H1 (cell line): ENCODE data around the gene RBP3. TPM values are rescaled to one million over a fixed set of nuclear protein-coding genes. Genes with fewer than 3 reads are reported as not detected.

ENCODE experiments used
- CTCF ChIA-PET: fragments of 300-600 bp; sonication (Branson Sonifier 250); formaldehyde crosslinking; loops from one replicate; lab custom pipeline; 2021; ENCODE audit not compliant: partially characterized antibody; lab: Charles Lee
- POLR2A ChIA-PET: fragments of 300-600 bp; sonication (Branson Sonifier 250); formaldehyde crosslinking; loops from one replicate; lab custom pipeline; 2021; ENCODE audit warnings: inconsistent platforms; ENCODE audit not compliant: partially characterized antibody; lab: Charles Lee
- DNase-seq, 2 experiments: peaks; one replicate each; pipeline versions ENCODE4 v3.0.0 to v3.0.0-alpha.2; 2010 to 2022; ENCODE audit warnings: low spot score in 2 of 2, low read depth in 1 of 2, mixed read lengths in 1 of 2
- FAIRE-seq: peaks from 2 replicates; lab custom pipeline; 2011; peaks lifted over from hg19 to GRCh38; lab: Jason Lieb, UNC
- H2AFZ ChIP-seq: 2 replicates; pipeline ENCODE4 v1.8.1; 2012; ENCODE audit warnings: low read length, inconsistent platforms
- H2AK5ac ChIP-seq: 2 replicates; pipeline ENCODE4 v1.6.1; 2013; ENCODE audit warnings: low read depth, low read length
- H2BK120ac ChIP-seq: replicated peaks from 2 replicates; pipeline ENCODE3; 2013; ENCODE audit warnings: low read depth, low read length, inconsistent platforms
- H2BK12ac ChIP-seq: 2 replicates; pipeline ENCODE4 v1.6.1; 2013; ENCODE audit warnings: low read depth, low read length
- H2BK15ac ChIP-seq: 2 replicates; pipeline ENCODE4 v1.6.1; 2013; ENCODE audit warnings: low read length
- H2BK20ac ChIP-seq: 2 replicates; pipeline ENCODE4 v1.6.1; 2013; ENCODE audit warnings: low read length
- H2BK5ac ChIP-seq: 2 replicates; pipeline ENCODE4 v1.6.1; 2013; ENCODE audit warnings: low read depth, low read length
- H3K14ac ChIP-seq: 2 replicates; pipeline ENCODE4 v1.6.1; 2013; ENCODE audit warnings: inconsistent platforms; ENCODE audit not compliant: insufficient read length
- H3K18ac ChIP-seq: 2 replicates; pipeline ENCODE4 v1.6.1; 2013; ENCODE audit warnings: low read length; ENCODE audit errors: extremely low read depth
- H3K23ac ChIP-seq: 2 replicates; pipeline ENCODE4 v1.6.1; 2013; ENCODE audit warnings: inconsistent platforms; ENCODE audit not compliant: insufficient read length
- H3K23me2 ChIP-seq: 2 replicates; pipeline ENCODE4 v1.6.1; 2013; ENCODE audit warnings: low read depth, low read length
- H3K27ac ChIP-seq: 2 replicates; pipeline ENCODE4 v1.6.1; 2011; ENCODE audit warnings: low read depth, low read length, inconsistent platforms
- H3K27me3 ChIP-seq, 4 experiments: replicated peaks in 1 of 4; 1 replicate in 1 of 4; 2 replicates in 3 of 4; pipeline versions ENCODE4 v1.6.1 to v1.8.1; 2011 to 2013; ENCODE audit warnings: low read length in 3 of 4, mild to moderate bottlenecking in 3 of 4, inconsistent platforms in 2 of 4, mixed read lengths in 2 of 4, moderate library complexity in 1 of 4; ENCODE audit not compliant: control insufficient read depth in 3 of 4, insufficient read depth in 3 of 4; ENCODE audit errors: extremely low read depth in 1 of 4
- H3K36me3 ChIP-seq, 4 experiments: 2 replicates each; pipeline versions ENCODE4 v1.6.1 to v1.8.1; 2011 to 2013; ENCODE audit warnings: mild to moderate bottlenecking in 4 of 4, low read length in 3 of 4, moderate library complexity in 2 of 4, control low read depth in 1 of 4, inconsistent platforms in 1 of 4; ENCODE audit not compliant: insufficient read depth in 4 of 4, control insufficient read depth in 2 of 4
- H3K4ac ChIP-seq: replicated peaks from 2 replicates; pipeline ENCODE3; 2013; ENCODE audit warnings: low read length, low read depth, mixed read lengths, inconsistent platforms; ENCODE audit not compliant: insufficient read length
- H3K4me1 ChIP-seq, 4 experiments: replicated peaks in 1 of 4; 1 replicate in 1 of 4; 2 replicates in 3 of 4; pipeline versions ENCODE4 v1.6.1 to v1.8.1; 2011 to 2013; ENCODE audit warnings: low read length in 3 of 4, inconsistent platforms in 2 of 4, mixed read lengths in 1 of 4; ENCODE audit not compliant: insufficient read depth in 4 of 4, control insufficient read depth in 3 of 4
- H3K4me2 ChIP-seq, 2 experiments: 2 replicates each; pipeline versions ENCODE4 v1.6.1 to v1.8.1; 2011 to 2013; ENCODE audit warnings: low read depth in 2 of 2, low read length in 2 of 2, control low read depth in 1 of 2, inconsistent platforms in 1 of 2, mild to moderate bottlenecking in 1 of 2; ENCODE audit not compliant: insufficient read depth in 1 of 2
- H3K4me3 ChIP-seq, 4 experiments: fragments of 200-600, 300-600 bp in 1 of 4; sonication (generic), shearing (Covaris generic), sonication (Bioruptor Twin) in 1 of 4; 2 replicates each; pipeline versions ENCODE4 v1.5.1 to v1.8.1; 2011 to 2016; ENCODE audit warnings: low read length in 4 of 4, low read depth in 3 of 4, control low read depth in 2 of 4, inconsistent platforms in 2 of 4, mild to moderate bottlenecking in 2 of 4, mixed read lengths in 1 of 4, moderate library complexity in 1 of 4; ENCODE audit not compliant: insufficient read depth in 2 of 4; ENCODE audit errors: extremely low read depth in 1 of 4
- H3K56ac ChIP-seq: replicated peaks from 2 replicates; pipeline ENCODE3; 2013; ENCODE audit warnings: low read depth, mild to moderate bottlenecking, mixed read lengths, low read length, inconsistent platforms; ENCODE audit not compliant: insufficient read length
- H3K79me1 ChIP-seq: 2 replicates; pipeline ENCODE4 v1.6.1; 2013; ENCODE audit warnings: low read depth, low read length, control low read depth
- H3K79me2 ChIP-seq, 2 experiments: 2 replicates each; pipeline versions ENCODE4 v1.6.1 to v1.8.1; 2012 to 2013; ENCODE audit warnings: low read length in 2 of 2, mild to moderate bottlenecking in 2 of 2, inconsistent platforms in 1 of 2; ENCODE audit not compliant: insufficient read depth in 2 of 2, control insufficient read depth in 1 of 2
- H3K9ac ChIP-seq, 4 experiments: replicated peaks in 1 of 4; 1 replicate in 1 of 4; 2 replicates in 3 of 4; pipeline versions ENCODE4 v1.6.1 to v1.8.1; 2011 to 2013; ENCODE audit warnings: low read depth in 3 of 4, low read length in 3 of 4, control low read depth in 2 of 4, mild to moderate bottlenecking in 2 of 4, moderate library complexity in 2 of 4, inconsistent platforms in 1 of 4; ENCODE audit errors: extremely low read depth in 1 of 4
- H3K9me3 ChIP-seq, 2 experiments: 2 replicates each; pipeline versions ENCODE4 v1.6.1 to v1.8.1; 2012 to 2013; ENCODE audit warnings: mild to moderate bottlenecking in 2 of 2, moderate library complexity in 2 of 2, control low read depth in 1 of 2, inconsistent platforms in 1 of 2, low read depth in 1 of 2, low read length in 1 of 2, mixed read lengths in 1 of 2; ENCODE audit not compliant: insufficient read depth in 2 of 2
- H4K20me1 ChIP-seq, 2 experiments: replicated peaks in 1 of 2; 2 replicates each; pipeline versions ENCODE3 to v1.8.1; 2011 to 2013; ENCODE audit warnings: inconsistent platforms in 2 of 2, low read length in 2 of 2, mild to moderate bottlenecking in 1 of 2; ENCODE audit not compliant: insufficient read depth in 2 of 2, control insufficient read depth in 1 of 2
- H4K5ac ChIP-seq: 2 replicates; pipeline ENCODE4 v1.6.1; 2013; ENCODE audit warnings: low read length, low read depth, mixed read lengths, inconsistent platforms; ENCODE audit not compliant: insufficient read length
- H4K8ac ChIP-seq: 2 replicates; pipeline ENCODE4 v1.8.0; 2013; ENCODE audit warnings: mild to moderate bottlenecking, moderate library complexity, low read length, inconsistent platforms; ENCODE audit not compliant: insufficient read depth; ENCODE audit errors: extremely low read depth
- H4K91ac ChIP-seq: replicated peaks from 2 replicates; pipeline ENCODE3; 2013; ENCODE audit warnings: low read length, mixed read lengths, inconsistent platforms; ENCODE audit not compliant: insufficient read length
- ASH2L ChIP-seq: fragments of 200-600, 300-600 bp; sonication (generic); IDR thresholded peaks from one replicate; pipeline ENCODE4 v1.7.1; 2017; ENCODE audit warnings: low read length
- BRCA1 ChIP-seq: IDR thresholded peaks from 2 replicates; pipeline ENCODE4 v1.6.1; 2012; ENCODE audit warnings: low read depth, low read length, improper control_type of control experiment
- CHD2 ChIP-seq: IDR thresholded peaks from 2 replicates; pipeline ENCODE4 v1.6.1; 2012; ENCODE audit warnings: low read length, improper control_type of control experiment
- CREB1 ChIP-seq: IDR thresholded peaks from 2 replicates; pipeline ENCODE4 v1.6.1; 2012; ENCODE audit warnings: inconsistent platforms
- EP300 ChIP-seq, 2 experiments: IDR thresholded peaks; 1 replicate in 1 of 2; 2 replicates in 1 of 2; pipeline ENCODE4 v1.6.1; 2011 to 2012; ENCODE audit warnings: low read depth in 2 of 2, low read length in 2 of 2, mild to moderate bottlenecking in 2 of 2, borderline replicate concordance in 1 of 2, inconsistent platforms in 1 of 2, moderate library complexity in 1 of 2
- GABPA ChIP-seq: IDR thresholded peaks from 2 replicates; pipeline ENCODE4 v1.6.1; 2011; ENCODE audit warnings: mild to moderate bottlenecking, low read length, moderate library complexity, borderline replicate concordance; ENCODE audit not compliant: insufficient read depth
- HDAC2 ChIP-seq, 2 experiments: fragments of 300-600 bp in 1 of 2; sonication (generic) in 1 of 2; IDR thresholded peaks; 2 replicates each; pipeline ENCODE4 v1.6.1; 2011 to 2012; ENCODE audit warnings: low read depth in 2 of 2, low read length in 2 of 2, mild to moderate bottlenecking in 2 of 2, moderate library complexity in 2 of 2, borderline replicate concordance in 1 of 2, inconsistent platforms in 1 of 2
- KDM5A ChIP-seq: fragments of 200-600 bp; IDR thresholded peaks from 2 replicates; pipeline ENCODE4 v1.7.1; 2012; ENCODE audit warnings: mild to moderate bottlenecking, low read length, inconsistent platforms, mixed read lengths
- POU5F1 ChIP-seq: IDR thresholded peaks from 2 replicates; pipeline ENCODE4 v1.6.1; 2011; ENCODE audit warnings: low read depth, mild to moderate bottlenecking, low read length, moderate library complexity
- RFX5 ChIP-seq: IDR thresholded peaks from 2 replicates; pipeline ENCODE4 v1.6.1; 2011; ENCODE audit warnings: low read depth, low read length, improper control_type of control experiment, borderline replicate concordance
- SIX5 ChIP-seq: IDR thresholded peaks from 2 replicates; pipeline ENCODE4 v1.6.1; 2011; ENCODE audit warnings: mild to moderate bottlenecking, low read depth, low read length
- WGBS, 2 experiments: shearing (Covaris generic) in 1 of 2; methylation state at CpG; one replicate each; pipeline versions ENCODE4 v1.1.6 to v1.1.7; 2013 to 2015; ENCODE audit warnings: low lambda C conversion rate in 2 of 2, mixed read lengths in 2 of 2, inconsistent platforms in 1 of 2, low coverage in 1 of 2, missing lambda C conversion rate in 1 of 2; ENCODE audit not compliant: insufficient replicate concordance in 2 of 2, insufficient coverage in 1 of 2, insufficient read length in 1 of 2; ENCODE audit errors: extremely low coverage in 1 of 2, missing lambda C conversion rate in 1 of 2; 5-methylcytosine and 5-hydroxymethylcytosine counted together
- polyA plus RNA-seq, 7 experiments: library from polyadenylated mRNA; depleted of rRNA in 3 of 7; stranded (reverse) in 5 of 7; unstranded in 2 of 7; fragments of >200 nt in 5 of 7; fragments of 200-250 nt in 2 of 7; gene quantifications; 1 replicate in 5 of 7; 2 replicates in 1 of 7; 4 replicates in 1 of 7; pipeline versions ENCODE4 v1.2.1 to v1.2.3, GENCODE V29; 2011 to 2013; ENCODE audit warnings: missing spikeins in 2 of 7, mixed read lengths in 2 of 7
- total RNA-seq: library from RNA; stranded (reverse); fragmentation: NEBNext Ultra II Directional; extraction: Animal tissue kit (Norgen Biotek cat#: 25700); gene quantifications from 2 replicates; pipeline ENCODE4 v1.2.1, GENCODE V29; 2021
- TF ChIP-seq, protein P1 (sequence below): IDR thresholded peaks from 2 replicates; pipeline ENCODE4 v1.6.1; 2012; ENCODE audit warnings: low read length, inconsistent platforms
- TF ChIP-seq, protein P2 (sequence below): IDR thresholded peaks from 2 replicates; pipeline ENCODE4 v1.6.1; 2012; ENCODE audit warnings: inconsistent platforms

Gene RBP3
- total and polyA plus RNA-seq, 2 of the 8 experiments (the other 6 are each of a cell fraction or from before 2014, with no cell fraction given) = not detected

DNA sequence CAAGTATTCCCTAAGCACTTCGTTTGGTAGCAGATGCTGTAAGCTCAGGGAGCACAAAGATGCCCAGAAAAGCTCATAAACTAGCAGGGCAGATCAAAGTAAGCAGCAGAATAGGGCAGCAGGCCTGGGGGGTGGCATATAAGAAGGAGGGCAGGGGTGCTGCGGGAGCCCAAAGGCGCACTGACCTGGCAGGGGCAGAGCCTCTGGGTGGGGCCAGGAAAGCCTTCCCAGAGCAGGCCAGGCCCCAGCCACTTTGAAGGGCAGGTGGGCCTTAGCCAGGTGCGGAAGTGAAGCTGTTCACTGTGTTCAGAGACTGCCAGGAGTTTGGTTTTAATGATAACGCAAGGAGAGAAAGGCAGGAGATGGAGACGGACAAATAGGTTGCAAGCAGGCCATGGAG lies 44.3 kb upstream of the RBP3 start:
- ChIA-PET CTCF (interaction anchor here (0.7 to 3.3 kb wide), 7 partner anchors 9 to 311 kb away, joined by 3 to 17 read pairs (median 4); no protein-coding TSS in a partner anchor), POLR2A (no interaction called here)
- no peak overlapping the region for H4K8ac ChIP-seq
- H2BK120ac ChIP-seq = no peak overlapping the region
- H3K9ac ChIP-seq = no peak overlapping the region
- no peaks in the 10 kb centered on the region for H3K79me2 ChIP-seq
- no peak overlapping the region for H4K5ac ChIP-seq
- H3K27me3 ChIP-seq = peaks cover 4 to 39% (median 31%) of the 10 kb centered on the region in 4 experiments
- WGBS, 2 experiments = 81% methylated on average over 6 of the region's 6 CpGs; no CpG with 5 or more reads in 1 of the 2 experiments
- TF ChIP-seq RFX5 = no peak
- TF ChIP-seq CHD2 = no peak
- no peak for TF ChIP-seq HDAC2 (IDR thresholded peaks at IDR 0.05; ENCODE audit: borderline replicate concordance in 1 of 2, low read depth in 2 of 2, low read length in 2 of 2)
- TF ChIP-seq, protein P1, sequence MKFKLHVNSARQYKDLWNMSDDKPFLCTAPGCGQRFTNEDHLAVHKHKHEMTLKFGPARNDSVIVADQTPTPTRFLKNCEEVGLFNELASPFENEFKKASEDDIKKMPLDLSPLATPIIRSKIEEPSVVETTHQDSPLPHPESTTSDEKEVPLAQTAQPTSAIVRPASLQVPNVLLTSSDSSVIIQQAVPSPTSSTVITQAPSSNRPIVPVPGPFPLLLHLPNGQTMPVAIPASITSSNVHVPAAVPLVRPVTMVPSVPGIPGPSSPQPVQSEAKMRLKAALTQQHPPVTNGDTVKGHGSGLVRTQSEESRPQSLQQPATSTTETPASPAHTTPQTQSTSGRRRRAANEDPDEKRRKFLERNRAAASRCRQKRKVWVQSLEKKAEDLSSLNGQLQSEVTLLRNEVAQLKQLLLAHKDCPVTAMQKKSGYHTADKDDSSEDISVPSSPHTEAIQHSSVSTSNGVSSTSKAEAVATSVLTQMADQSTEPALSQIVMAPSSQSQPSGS = no peak
- no peak for TF ChIP-seq SIX5
- no peak for TF ChIP-seq ASH2L
- TF ChIP-seq, protein P2, sequence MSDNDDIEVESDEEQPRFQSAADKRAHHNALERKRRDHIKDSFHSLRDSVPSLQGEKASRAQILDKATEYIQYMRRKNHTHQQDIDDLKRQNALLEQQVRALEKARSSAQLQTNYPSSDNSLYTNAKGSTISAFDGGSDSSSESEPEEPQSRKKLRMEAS = no peak
- TF ChIP-seq EP300 (IDR thresholded peaks at IDR 0.05; ENCODE audit: borderline replicate concordance in 1 of 2, low read depth in 2 of 2, low read length in 2 of 2) = no peak
- TF ChIP-seq GABPA = no peak
- TF ChIP-seq BRCA1 = no peak
- no peak for TF ChIP-seq KDM5A
- TF ChIP-seq CREB1 = no peak
- TF ChIP-seq POU5F1 = no peak
- no peaks in the 10 kb centered on the region for H3K9me3 ChIP-seq
- H3K4me1 ChIP-seq = peaks cover 0 to 7% (median 3%) of the 10 kb centered on the region in 4 experiments; a peak in 4 of 7 replicates
- no peak overlapping the region for H4K91ac ChIP-seq
- no peak overlapping the region for H3K4me3 ChIP-seq
- H3K36me3 ChIP-seq = no peaks in the 10 kb centered on the region
- FAIRE-seq = no peak
- no peak overlapping the region for H3K56ac ChIP-seq
- no peak overlapping the region for H2AFZ ChIP-seq
- no peak overlapping the region for H2AK5ac ChIP-seq
- H2BK5ac ChIP-seq = no peak overlapping the region
- no peak overlapping the region for H2BK12ac ChIP-seq
- H2BK15ac ChIP-seq = no peak overlapping the region
- no peak overlapping the region for H3K27ac ChIP-seq
- no peaks in the 10 kb centered on the region for H4K20me1 ChIP-seq
- no peak overlapping the region for H3K18ac ChIP-seq
- no peak for DNase-seq
- H3K23ac ChIP-seq = no peak overlapping the region
- H3K4ac ChIP-seq = no peak overlapping the region
- H3K23me2 ChIP-seq = peaks cover 11% of the 10 kb centered on the region; the same call in 1 of the 2 replicates
- H3K79me1 ChIP-seq = no peaks in the 10 kb centered on the region
- H3K4me2 ChIP-seq = no peak overlapping the region
- no peak overlapping the region for H3K14ac ChIP-seq
- H2BK20ac ChIP-seq = no peak overlapping the region
